Panc1 (cell line): ENCODE data around the gene POLR3B. TPM values are rescaled to one million over a fixed set of nuclear protein-coding genes. Genes with fewer than 3 reads are reported as not detected.

ENCODE experiments used
- ATAC-seq: fragments of 200-7000 bp; cut with Tn5 transposase; 2 replicates; pipeline ENCODE4 v1.9.1; 2020; ENCODE audit warnings: mild to moderate bottlenecking, moderate library complexity
- BruUV-seq: library from RNA; stranded (reverse); fragments of 400-500 nt; replicated peaks from 2 replicates; lab custom pipeline; 2021; lab: Mats Ljungman, UMichigan
- CTCF ChIA-PET: fragments of 300-600 bp; sonication (Branson Sonifier 250); formaldehyde crosslinking; loops from one replicate; lab custom pipeline; 2022; ENCODE audit warnings: antibody characterized with exemption; lab: Charles Lee
- POLR2A ChIA-PET: fragments of 300-600 bp; sonication (Branson Sonifier 250); formaldehyde crosslinking; loops from one replicate; lab custom pipeline; 2022; ENCODE audit warnings: antibody characterized with exemption; lab: Charles Lee
- DNase-seq: peaks from one replicate; pipeline ENCODE4 v3.0.0-alpha.2; 2010; ENCODE audit warnings: low read depth, low spot score
- H3K27ac ChIP-seq: 2 replicates; pipeline ENCODE4 v1.5.1; 2011; ENCODE audit warnings: mild to moderate bottlenecking, low read length, inconsistent platforms
- H3K27me3 ChIP-seq: fragments of 200-500 bp; sonication (Bioruptor generic); 2 replicates; pipeline ENCODE4 v1.6.0; 2014; ENCODE audit warnings: low read length, inconsistent platforms; ENCODE audit not compliant: control insufficient read depth, insufficient read depth
- H3K36me3 ChIP-seq: fragments of 200-500 bp; sonication (Bioruptor generic); 2 replicates; pipeline ENCODE4 v1.5.1; 2014; ENCODE audit warnings: inconsistent platforms, mild to moderate bottlenecking, low read length, moderate library complexity; ENCODE audit not compliant: control insufficient read depth, insufficient read depth
- H3K4me1 ChIP-seq: 2 replicates; pipeline ENCODE4 v1.5.1; 2011; ENCODE audit warnings: inconsistent platforms, mild to moderate bottlenecking, low read length, moderate library complexity; ENCODE audit not compliant: control insufficient read depth, insufficient read depth
- H3K4me3 ChIP-seq, 2 experiments: 2 replicates each; pipeline ENCODE4 v1.5.1; 2011 to 2012; ENCODE audit warnings: low read depth in 2 of 2, low read length in 2 of 2, mild to moderate bottlenecking in 2 of 2, inconsistent platforms in 1 of 2, moderate library complexity in 1 of 2
- H3K9me3 ChIP-seq: fragments of 200-500 bp; sonication (Bioruptor generic); 2 replicates; pipeline ENCODE4 v1.5.1; 2014; ENCODE audit warnings: low read depth, mild to moderate bottlenecking, inconsistent platforms, low read length, moderate library complexity; ENCODE audit not compliant: control insufficient read depth, insufficient read depth
- CTCF ChIP-seq: fragments of 450-650 bp; IDR thresholded peaks from 2 replicates; pipeline ENCODE4 v1.5.1; 2017; ENCODE audit warnings: mild to moderate bottlenecking
- POLR2AphosphoS5 ChIP-seq: IDR thresholded peaks from 2 replicates; pipeline ENCODE4 v1.6.1; 2012; ENCODE audit warnings: mild to moderate bottlenecking, low read depth, low read length, moderate library complexity
- REST ChIP-seq, 2 experiments: IDR thresholded peaks; 2 replicates each; pipeline ENCODE4 v1.6.1; 2011 to 2012; ENCODE audit warnings: low read depth in 2 of 2, control low read depth in 1 of 2, low read length in 1 of 2, mild to moderate bottlenecking in 1 of 2, moderate library complexity in 1 of 2; ENCODE audit not compliant: insufficient read depth in 1 of 2
- SIN3A ChIP-seq: IDR thresholded peaks from 2 replicates; pipeline ENCODE4 v1.6.1; 2012; ENCODE audit warnings: low read depth, mild to moderate bottlenecking, low read length, moderate library complexity, borderline replicate concordance; ENCODE audit not compliant: insufficient read depth
- TCF7L2 ChIP-seq: IDR thresholded peaks from 2 replicates; pipeline ENCODE4 v1.6.1; 2011; ENCODE audit warnings: mild to moderate bottlenecking, low read depth, low read length, inconsistent platforms
- in situ Hi-C: cut with HindIII; loops from 2 replicates; pipeline ENCODE4 v1.10.0; 2016; ENCODE audit warnings: low sequenced_read_pairs, low pct_unique_long_range_greater_than_20kb
- intact Hi-C: fragments of 100-400 bp; cut with micrococcal nuclease; formaldehyde crosslinking; loops from one replicate; pipeline ENCODE4 v1.10.0; 2022; ENCODE audit not compliant: unreplicated experiment
- total RNA-seq: library from RNA; stranded (reverse); gene quantifications from one replicate; pipeline ENCODE4 v1.2.1, GENCODE V29; 2021; ENCODE audit not compliant: unreplicated experiment

POLR3B gene
- total RNA-seq, 1 experiment from 2014 or later, result 8.2 TPM

- no peak for ATAC-seq
- no peaks in the 10 kb centered on the region for H3K36me3 ChIP-seq
- H3K4me3 ChIP-seq, result no peak overlapping the region
- CTCF ChIA-PET, result no interaction called here
- TF ChIP-seq TCF7L2 (no peak), REST (IDR thresholded peaks at IDR 0.05; ENCODE audit: insufficient read depth in 1 of 2, low read depth in 2 of 2, low read length in 1 of 2) (no peak), SIN3A (no peak), CTCF (no peak), POLR2AphosphoS5 (no peak)
- BruUV-seq, result no TSS peak
- H3K9me3 ChIP-seq, result no peaks in the 10 kb centered on the region
- in situ Hi-C loops, result no loop called here
- H3K27ac ChIP-seq, result no peak overlapping the region
- H3K4me1 ChIP-seq, result no peaks in the 10 kb centered on the region
- H3K27me3 ChIP-seq, result no peaks in the 10 kb centered on the region
- DNase-seq, result no peak
- intact Hi-C loops, result no loop called here
- POLR2A ChIA-PET, result interaction anchor here (0.6 kb wide), 2 partner anchors 97 to 100 kb away, joined by 5 read pairs; no protein-coding TSS in a partner anchor
Observed at GRCh38 chr12:106428384-106428783, 70.8 kb downstream of the POLR3B start.

GRCh38 chr12:106429043-106429552 is 71.5 kb downstream of the POLR3B start:
- no peak overlapping the region for H3K4me3 ChIP-seq
- no peaks in the 10 kb centered on the region for H3K4me1 ChIP-seq
- H3K27ac ChIP-seq, result no peak overlapping the region
- ChIA-PET CTCF (no interaction called here), POLR2A (interaction anchor here (0.6 kb wide), 1 partner anchor 97 kb away, joined by 5 read pairs; no protein-coding TSS in a partner anchor)
- TF ChIP-seq CTCF (no peak), REST (IDR thresholded peaks at IDR 0.05; ENCODE audit: insufficient read depth in 1 of 2, low read depth in 2 of 2, low read length in 1 of 2) (no peak), TCF7L2 (no peak), POLR2AphosphoS5 (no peak), SIN3A (no peak)
- intact Hi-C loops (no loop called here), in situ Hi-C loops (no loop called here)
- DNase-seq (no peak), ATAC-seq (no peak)
- BruUV-seq, result no TSS peak
- H3K9me3 ChIP-seq, result no peaks in the 10 kb centered on the region
- H3K27me3 ChIP-seq, result no peaks in the 10 kb centered on the region
- no peaks in the 10 kb centered on the region for H3K36me3 ChIP-seq
